H9 (cell line): Measurements from ENCODE around the gene TMEM151B. TPM values are rescaled to one million over a fixed set of nuclear protein-coding genes. Genes with fewer than 3 reads are reported as not detected.

Source experiments
- DNase-seq: peaks from one replicate; pipeline ENCODE4 v3.0.0-alpha.2; 2017
- H2AFZ ChIP-seq: one replicate; pipeline ENCODE4 v1.6.1; 2013; ENCODE audit warnings: mild to moderate bottlenecking, low read length, control low read depth, moderate library complexity
- H2AK5ac ChIP-seq: 2 replicates; pipeline ENCODE4 v1.6.1; 2013; ENCODE audit warnings: low read length, control low read depth, mixed read lengths; ENCODE audit not compliant: insufficient read length
- H2BK120ac ChIP-seq: one replicate; pipeline ENCODE4 v1.6.1; 2013; ENCODE audit warnings: low read depth, mild to moderate bottlenecking, low read length, control low read depth, inconsistent platforms; ENCODE audit not compliant: poor library complexity, severe bottlenecking
- H2BK12ac ChIP-seq: 2 replicates; pipeline ENCODE4 v1.6.1; 2013; ENCODE audit warnings: low read length, control low read depth, mixed read lengths, low read depth; ENCODE audit not compliant: insufficient read length
- H2BK15ac ChIP-seq: 2 replicates; pipeline ENCODE4 v1.6.1; 2013; ENCODE audit warnings: low read depth, low read length, control low read depth
- H2BK20ac ChIP-seq: one replicate; pipeline ENCODE4 v1.6.1; 2013; ENCODE audit warnings: low read depth, mild to moderate bottlenecking, low read length, control low read depth, inconsistent platforms; ENCODE audit not compliant: poor library complexity, severe bottlenecking
- H2BK5ac ChIP-seq: 2 replicates; pipeline ENCODE4 v1.6.1; 2013; ENCODE audit warnings: low read length, control low read depth, mixed read lengths; ENCODE audit not compliant: insufficient read length
- H3K14ac ChIP-seq: 2 replicates; pipeline ENCODE4 v1.6.1; 2013; ENCODE audit warnings: low read length, control low read depth; ENCODE audit not compliant: insufficient read depth
- H3K18ac ChIP-seq: 2 replicates; pipeline ENCODE4 v1.6.1; 2013; ENCODE audit warnings: low read depth, mild to moderate bottlenecking, mixed read lengths, low read length, control low read depth; ENCODE audit not compliant: insufficient read length
- H3K23ac ChIP-seq: 2 replicates; pipeline ENCODE4 v1.6.1; 2013; ENCODE audit warnings: low read length, control low read depth, mixed read lengths, low read depth; ENCODE audit not compliant: insufficient read length
- H3K23me2 ChIP-seq: 2 replicates; pipeline ENCODE4 v1.6.1; 2013; ENCODE audit warnings: low read depth, mild to moderate bottlenecking, mixed read lengths, low read length, control low read depth; ENCODE audit not compliant: insufficient read length, poor library complexity, severe bottlenecking
- H3K27ac ChIP-seq: 2 replicates; pipeline ENCODE4 v1.5.1; 2013; ENCODE audit warnings: low read length, control low read depth, mixed read lengths, low read depth; ENCODE audit not compliant: insufficient read length
- H3K27me3 ChIP-seq: 2 replicates; pipeline ENCODE4 v1.6.1; 2013; ENCODE audit warnings: low read length, control low read depth, inconsistent platforms; ENCODE audit not compliant: insufficient read depth
- H3K4ac ChIP-seq: 2 replicates; pipeline ENCODE4 v1.6.1; 2013; ENCODE audit warnings: low read depth, mild to moderate bottlenecking, control low read depth, inconsistent platforms, low read length, moderate library complexity
- H3K4me1 ChIP-seq: 2 replicates; pipeline ENCODE4 v1.6.1; 2013; ENCODE audit warnings: low read length, control low read depth, inconsistent platforms; ENCODE audit not compliant: insufficient read depth
- H3K4me2 ChIP-seq: 2 replicates; pipeline ENCODE4 v1.6.1; 2013; ENCODE audit warnings: low read length, control low read depth, mixed read lengths; ENCODE audit not compliant: insufficient read length, insufficient read depth
- H3K56ac ChIP-seq: 2 replicates; pipeline ENCODE4 v1.6.1; 2013; ENCODE audit warnings: low read depth, mild to moderate bottlenecking, mixed read lengths, low read length, control low read depth; ENCODE audit not compliant: insufficient read length
- H3K79me1 ChIP-seq: 2 replicates; pipeline ENCODE4 v1.6.1; 2013; ENCODE audit warnings: low read depth, mild to moderate bottlenecking, moderate library complexity, low read length, control low read depth, inconsistent platforms; ENCODE audit not compliant: insufficient read depth, poor library complexity, severe bottlenecking
- H3K79me2 ChIP-seq: 2 replicates; pipeline ENCODE4 v1.6.1; 2013; ENCODE audit warnings: low read length, control low read depth, inconsistent platforms; ENCODE audit not compliant: insufficient read depth
- H3K9ac ChIP-seq: 2 replicates; pipeline ENCODE4 v1.6.1; 2013; ENCODE audit warnings: low read length, control low read depth, mixed read lengths; ENCODE audit not compliant: insufficient read length; ENCODE audit errors: extremely low read depth
- H3K9me3 ChIP-seq: one replicate; pipeline ENCODE4 v1.6.1; 2013; ENCODE audit warnings: low read depth, low read length, inconsistent platforms; ENCODE audit not compliant: control insufficient read depth
- H3T11ph ChIP-seq: one replicate; pipeline ENCODE4 v1.6.1; 2013; ENCODE audit warnings: mild to moderate bottlenecking, low read length, control low read depth, inconsistent platforms
- H4K20me1 ChIP-seq: one replicate; pipeline ENCODE4 v1.6.1; 2013; ENCODE audit not compliant: control insufficient read depth, insufficient read length, insufficient read depth
- H4K5ac ChIP-seq: 2 replicates; pipeline ENCODE4 v1.6.1; 2013; ENCODE audit warnings: low read depth, mild to moderate bottlenecking, mixed read lengths, low read length, control low read depth; ENCODE audit not compliant: insufficient read length
- H4K8ac ChIP-seq: replicated peaks from 2 replicates; pipeline ENCODE4 v1.6.1; 2013; ENCODE audit warnings: low read length, control low read depth, mixed read lengths, low read depth; ENCODE audit not compliant: insufficient read length
- H4K91ac ChIP-seq: 2 replicates; pipeline ENCODE4 v1.6.1; 2013; ENCODE audit warnings: low read depth, mild to moderate bottlenecking, moderate library complexity, mixed read lengths, low read length, control low read depth; ENCODE audit not compliant: insufficient read length
- H3K27ac Mint-ChIP-seq, 3 experiments: 2 replicates in 2 of 3; 3 replicates in 1 of 3; pipeline ENCODE4 v1.8.0; 2020 to 2021; ENCODE audit warnings: mixed read lengths in 3 of 3, mild to moderate bottlenecking in 1 of 3, moderate library complexity in 1 of 3
- H3K27me3 Mint-ChIP-seq: 2 replicates; pipeline ENCODE4 v1.8.0; 2021; ENCODE audit warnings: low read depth, mild to moderate bottlenecking, moderate library complexity, mixed read lengths
- H3K36me3 Mint-ChIP-seq, 3 experiments: 2 replicates in 2 of 3; 3 replicates in 1 of 3; pipeline ENCODE4 v1.8.0; 2020 to 2021; ENCODE audit warnings: low read depth in 3 of 3, mixed read lengths in 3 of 3; ENCODE audit not compliant: insufficient read depth in 1 of 3
- H3K4me1 Mint-ChIP-seq, 2 experiments: 2 replicates each; pipeline ENCODE4 v1.8.0; 2020; ENCODE audit warnings: mixed read lengths in 2 of 2
- H3K4me3 Mint-ChIP-seq, 2 experiments: 2 replicates in 1 of 2; 3 replicates in 1 of 2; pipeline ENCODE4 v1.8.0; 2020 to 2021; ENCODE audit warnings: mild to moderate bottlenecking in 2 of 2, mixed read lengths in 2 of 2, moderate library complexity in 1 of 2
- H3K9me3 Mint-ChIP-seq, 2 experiments: 2 replicates in 1 of 2; 3 replicates in 1 of 2; pipeline ENCODE4 v1.8.0; 2020; ENCODE audit warnings: mild to moderate bottlenecking in 2 of 2, mixed read lengths in 2 of 2, moderate library complexity in 1 of 2
- CTCF ChIP-seq: fragments of 200-600 bp; sonication (generic); conservative IDR thresholded peaks from 3 replicates; pipeline ENCODE4 v1.8.0; 2021; ENCODE audit warnings: antibody characterized with exemption, mild to moderate bottlenecking
- WGBS: extraction: QIAGEN DNeasy Blood & Tissue Kit; methylation state at CpG from one replicate; pipeline ENCODE4 v1.1.7; 2013; ENCODE audit warnings: missing lambda C conversion rate, low lambda C conversion rate, mixed read lengths; ENCODE audit not compliant: insufficient read length; ENCODE audit errors: extremely low coverage; 5-methylcytosine and 5-hydroxymethylcytosine counted together
- total RNA-seq: library from RNA; stranded (reverse); gene quantifications from 2 replicates; pipeline ENCODE4 v1.2.1, GENCODE V29; 2021

TMEM151B gene
- total RNA-seq, 1 experiment from 2014 or later, result 2.4 TPM

GRCh38 chr6:44271406-44271723 lies 1.1 kb downstream of the TMEM151B start:
- H4K20me1 ChIP-seq, result no peaks in the 10 kb centered on the region
- no peak overlapping the region for H3K23ac ChIP-seq
- no peak overlapping the region for H4K91ac ChIP-seq
- H3K9me3 Mint-ChIP-seq, result no peaks in the 10 kb centered on the region
- H3K27me3 Mint-ChIP-seq, result peaks cover 20% of the 10 kb centered on the region
- H3K36me3 Mint-ChIP-seq, result no peaks in the 10 kb centered on the region; a peak in 1 of 7 replicates
- H3K27ac Mint-ChIP-seq, result no peak overlapping the region
- H3K56ac ChIP-seq, result no peak overlapping the region
- no peaks in the 10 kb centered on the region for H3K79me2 ChIP-seq
- no peaks in the 10 kb centered on the region for H3K9me3 ChIP-seq
- no peak overlapping the region for H3K18ac ChIP-seq
- no peak overlapping the region for H3K9ac ChIP-seq
- peaks cover 26 to 45% of the 10 kb centered on the region in 2 experiments for H3K4me1 Mint-ChIP-seq
- peak overlapping the region; percentile 22 for H3K4me2 ChIP-seq
- no peak overlapping the region for H3K14ac ChIP-seq
- no CpG with 5 or more reads among the region's 6 CpGs for WGBS
- no peak overlapping the region for H2BK20ac ChIP-seq
- no peak overlapping the region for H3T11ph ChIP-seq
- H4K5ac ChIP-seq, result no peak overlapping the region
- H3K4ac ChIP-seq, result no peak overlapping the region
- H2BK12ac ChIP-seq, result no peak overlapping the region
- H2AK5ac ChIP-seq, result no peak overlapping the region
- peaks cover 12% of the 10 kb centered on the region; the same call in 1 of the 2 replicates for H3K4me1 ChIP-seq
- TF ChIP-seq CTCF, result no peak
- H3K27ac ChIP-seq, result no peak overlapping the region
- H2BK5ac ChIP-seq, result no peak overlapping the region
- no peak overlapping the region for H2AFZ ChIP-seq
- H4K8ac ChIP-seq, result no peak overlapping the region
- DNase-seq, result no peak
- H3K4me3 Mint-ChIP-seq, result peak overlapping the region; percentile 68 to 88
- no peak overlapping the region for H2BK15ac ChIP-seq
- H3K79me1 ChIP-seq, result no peaks in the 10 kb centered on the region
- peaks cover 7% of the 10 kb centered on the region; the same call in 1 of the 2 replicates for H3K27me3 ChIP-seq
- no peak overlapping the region for H2BK120ac ChIP-seq
- peaks cover 5% of the 10 kb centered on the region for H3K23me2 ChIP-seq
